Stimulated activated CD4-positive, alpha-beta T cell treated with anti-CD3 and anti-CD28 coated beads, Interleukin-2, amount 100 ng/mL, for 24 hours (primary cell): Measurements from ENCODE around the gene COPS2.

Source experiments
- DNase-seq, 2 donors: peaks; one replicate each; pipeline ENCODE4 v3.0.0-alpha.2; 2020

COPS2 gene

GRCh38 chr15:49155834-49156627 lies 632 bp upstream of the COPS2 start:
- peak in 1 of 2 donors; percentile 21 for DNase-seq

- DNase-seq: no peak
Observed at GRCh38 chr15:49154799-49155109, 645 bp downstream of the COPS2 start.

GRCh38 chr15:49154359-49154758 lies 1.0 kb downstream of the COPS2 start:
- no peak for DNase-seq

GRCh38 chr15:49152552-49153312 lies 2.7 kb downstream of the COPS2 start:
- no peak for DNase-seq

GRCh38 chr15:49151831-49152230 lies 3.6 kb downstream of the COPS2 start:
- no peak for DNase-seq

GRCh38 chr15:49148727-49149126 lies 6.7 kb downstream of the COPS2 start:
- no peak for DNase-seq

GRCh38 chr15:49148298-49148697 lies 7.1 kb downstream of the COPS2 start:
- no peak for DNase-seq

GRCh38 chr15:49145651-49146609 lies 9.5 kb downstream of the COPS2 start:
- peak in 1 of 2 donors; percentile 23 for DNase-seq

- DNase-seq: no peak
Observed at GRCh38 chr15:49137861-49138260, 17.5 kb downstream of the COPS2 start.

- DNase-seq: no peak
Observed at GRCh38 chr15:49135911-49136310, 19.5 kb downstream of the COPS2 start.

- no peak for DNase-seq
Observed at GRCh38 chr15:49135342-49135857, 20.0 kb downstream of the COPS2 start.

- no peak for DNase-seq
Observed at GRCh38 chr15:49134683-49135341, 20.6 kb downstream of the COPS2 start.

GRCh38 chr15:49131403-49131802 lies 24.0 kb downstream of the COPS2 start:
- no peak for DNase-seq

- no peak for DNase-seq
Observed at GRCh38 chr15:49124371-49124770, 31.0 kb downstream of the COPS2 start.

GRCh38 chr15:49122541-49123062 lies 32.8 kb downstream of the COPS2 start:
- DNase-seq: no peak

GRCh38 chr15:49121901-49122300 lies 33.5 kb downstream of the COPS2 start:
- no peak for DNase-seq

- no peak for DNase-seq
Observed at GRCh38 chr15:49120832-49121231, 34.6 kb downstream of the COPS2 start.

GRCh38 chr15:49116108-49116857 lies 39.1 kb downstream of the COPS2 start:
- DNase-seq: no peak

GRCh38 chr15:49115062-49115461 lies 40.3 kb downstream of the COPS2 start:
- DNase-seq: no peak

GRCh38 chr15:49110158-49110944 lies 45.0 kb downstream of the COPS2 start:
- no peak for DNase-seq

GRCh38 chr15:49103002-49103401 lies 52.4 kb downstream of the COPS2 start:
- no peak for DNase-seq
